PFSK-1 (cell line): ENCODE measurements around the gene LDB2.

ENCODE experiments used
- POLR2AphosphoS5 ChIP-seq: IDR thresholded peaks from 2 replicates; pipeline ENCODE4 v1.6.1; 2012; ENCODE audit warnings: low read depth, mild to moderate bottlenecking, control low read depth, low read length, moderate library complexity
- TAF1 ChIP-seq: IDR thresholded peaks from 2 replicates; pipeline ENCODE4 v1.6.1; 2012; ENCODE audit warnings: low read length, control low read depth, borderline replicate concordance; ENCODE audit not compliant: insufficient read depth

DNA sequence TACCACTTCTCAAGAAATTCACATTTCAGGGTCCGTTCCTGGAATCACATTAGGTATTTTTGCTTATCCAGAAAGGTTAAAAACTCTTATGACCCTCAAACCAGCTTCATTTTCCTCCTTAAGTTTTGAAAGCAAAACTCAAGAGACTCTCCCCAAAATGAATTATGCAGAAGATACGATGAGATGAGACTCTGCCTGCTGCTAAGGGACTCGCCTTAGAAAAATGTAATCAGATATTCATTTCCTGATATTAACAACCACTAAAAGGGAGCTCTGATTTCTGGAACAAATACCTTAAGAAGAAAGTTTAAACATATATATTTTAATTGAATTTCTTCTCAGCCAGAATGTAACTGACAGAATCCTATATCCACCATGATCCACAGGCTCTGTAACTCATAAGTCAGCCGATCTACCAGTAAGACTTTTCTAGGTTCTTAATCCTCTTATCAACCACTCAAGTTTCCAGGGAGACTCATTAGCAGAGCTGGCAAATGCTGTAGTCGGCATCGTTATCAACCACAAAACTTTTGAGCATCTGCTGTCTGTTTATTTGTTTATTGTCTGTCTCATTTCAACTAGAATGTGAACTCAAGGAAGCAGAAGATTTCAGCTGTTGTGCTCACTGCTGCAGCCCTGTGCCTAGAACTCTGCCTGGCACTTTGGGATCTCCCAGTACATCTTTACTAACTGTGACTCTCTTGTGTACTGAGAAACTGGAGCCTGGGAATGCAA, 112.5 kb downstream of the LDB2 start:
- TF ChIP-seq POLR2AphosphoS5 (no peak), TAF1 (no peak)
